HepG2 (cell line): ENCODE measurements around the gene MEIOB. TPM values are rescaled to one million over a fixed set of nuclear protein-coding genes. Genes with fewer than 3 reads are reported as not detected.

Source experiments
- BCL6 ChIP-seq: IDR thresholded peaks from 2 replicates; pipeline ENCODE4 v1.6.1; 2016; ENCODE audit warnings: missing genetic modification reagents, missing compliant biosample characterization
- GATAD2A ChIP-seq: IDR thresholded peaks from 2 replicates; pipeline ENCODE4 v1.6.1; 2016
- GPN1 ChIP-seq: sonication (generic); formaldehyde crosslinking; IDR thresholded peaks from 2 replicates; pipeline ENCODE4 v1.5.1; 2020; ENCODE audit warnings: missing genetic modification reagents, borderline replicate concordance
- HMGA1 ChIP-seq: sonication (generic); formaldehyde crosslinking; conservative IDR thresholded peaks from 2 replicates; pipeline ENCODE4 v1.4.0; 2020; ENCODE audit warnings: missing genetic modification reagents
- KDM2A ChIP-seq: sonication (generic); formaldehyde crosslinking; IDR thresholded peaks from 2 replicates; pipeline ENCODE4 v1.4.0; 2020; ENCODE audit warnings: low read depth, missing genetic modification reagents, borderline replicate concordance
- PAXIP1 ChIP-seq: sonication (generic); formaldehyde crosslinking; conservative IDR thresholded peaks from 2 replicates; pipeline ENCODE4 v1.4.0; 2020; ENCODE audit warnings: mild to moderate bottlenecking, missing genetic modification reagents, moderate library complexity
- PCBP1 ChIP-seq: fragments of 200-400 bp; formaldehyde crosslinking; IDR thresholded peaks from 2 replicates; pipeline ENCODE4 v1.6.1; 2017; ENCODE audit warnings: mild to moderate bottlenecking, low read depth, low read length, borderline replicate concordance
- POLR2G ChIP-seq: fragments of 200-400 bp; formaldehyde crosslinking; IDR thresholded peaks from 2 replicates; pipeline ENCODE4 v1.6.1; 2018; ENCODE audit warnings: mild to moderate bottlenecking, low read depth, low read length, moderate library complexity
- SKI ChIP-seq: fragments of 450-650 bp; IDR thresholded peaks from one replicate; pipeline ENCODE4 v1.6.1; 2018; ENCODE audit warnings: mild to moderate bottlenecking; ENCODE audit not compliant: partially characterized antibody
- TBP ChIP-seq: sonication (generic); formaldehyde crosslinking; IDR thresholded peaks from 2 replicates; pipeline ENCODE4 v1.5.0; 2020; ENCODE audit warnings: missing genetic modification reagents
- ZBTB4 ChIP-seq: sonication (generic); formaldehyde crosslinking; IDR thresholded peaks from 2 replicates; pipeline ENCODE4 v1.4.0; 2020; ENCODE audit warnings: missing genetic modification reagents, mild to moderate bottlenecking, borderline replicate concordance
- ZBTB42 ChIP-seq: sonication (generic); formaldehyde crosslinking; IDR thresholded peaks from 2 replicates; pipeline ENCODE4 v1.5.0; 2020; ENCODE audit warnings: mild to moderate bottlenecking, missing genetic modification reagents
- ZBTB7A ChIP-seq: sonication (generic); formaldehyde crosslinking; IDR thresholded peaks from 2 replicates; pipeline ENCODE4 v1.8.0; 2022; ENCODE audit warnings: mild to moderate bottlenecking, missing genetic modification reagents
- ZNF276 ChIP-seq: sonication (generic); formaldehyde crosslinking; IDR thresholded peaks from 2 replicates; pipeline ENCODE4 v1.4.0; 2020; ENCODE audit warnings: mild to moderate bottlenecking, low read depth, missing genetic modification reagents
- ZNF549 ChIP-seq: sonication (generic); formaldehyde crosslinking; IDR thresholded peaks from 2 replicates; pipeline ENCODE4 v1.5.0; 2020; ENCODE audit warnings: missing genetic modification reagents
- ZNF678 ChIP-seq: sonication (generic); formaldehyde crosslinking; IDR thresholded peaks from 2 replicates; pipeline ENCODE4 v1.4.0; 2020; ENCODE audit warnings: mild to moderate bottlenecking, missing genetic modification reagents
- polyA plus RNA-seq, 8 experiments: library from polyadenylated mRNA; depleted of rRNA in 3 of 8; stranded (reverse) in 7 of 8; unstranded in 1 of 8; fragments of >200 nt; fragmentation: Illumina TruSeq in 4 of 8; extraction: Trizol in 4 of 8; gene quantifications; 2 replicates each; pipeline versions ENCODE4 v1.2.1 to v1.2.3, GENCODE V29; 2011 to 2016; ENCODE audit warnings: low read depth in 4 of 8, missing spikeins in 1 of 8, mixed read lengths in 1 of 8; ENCODE audit not compliant: insufficient read depth in 1 of 8
- total RNA-seq, 5 experiments: library from RNA; depleted of rRNA; stranded (reverse); fragments of >200 nt; fragmentation: Illumina TruSeq; extraction: Trizol; gene quantifications; 2 replicates each; pipeline ENCODE4 v1.2.3, GENCODE V29; 2016; ENCODE audit warnings: low read depth in 1 of 5
- TF ChIP-seq, protein P1 (sequence below): sonication (generic); formaldehyde crosslinking; IDR thresholded peaks from 2 replicates; pipeline ENCODE4 v1.4.0; 2020; ENCODE audit warnings: missing genetic modification reagents
- TF ChIP-seq, protein P2 (sequence below): sonication (generic); formaldehyde crosslinking; IDR thresholded peaks from 2 replicates; pipeline ENCODE4 v1.4.0; 2020; ENCODE audit warnings: missing genetic modification reagents; ENCODE audit errors: not compliant biosample characterization

The MEIOB gene
- total and polyA plus RNA-seq, 2 of the 13 experiments (the other 11 are each of a cell fraction or from before 2014, with no cell fraction given): 0.17 TPM; not detected in 1

- TF ChIP-seq, protein P1, sequence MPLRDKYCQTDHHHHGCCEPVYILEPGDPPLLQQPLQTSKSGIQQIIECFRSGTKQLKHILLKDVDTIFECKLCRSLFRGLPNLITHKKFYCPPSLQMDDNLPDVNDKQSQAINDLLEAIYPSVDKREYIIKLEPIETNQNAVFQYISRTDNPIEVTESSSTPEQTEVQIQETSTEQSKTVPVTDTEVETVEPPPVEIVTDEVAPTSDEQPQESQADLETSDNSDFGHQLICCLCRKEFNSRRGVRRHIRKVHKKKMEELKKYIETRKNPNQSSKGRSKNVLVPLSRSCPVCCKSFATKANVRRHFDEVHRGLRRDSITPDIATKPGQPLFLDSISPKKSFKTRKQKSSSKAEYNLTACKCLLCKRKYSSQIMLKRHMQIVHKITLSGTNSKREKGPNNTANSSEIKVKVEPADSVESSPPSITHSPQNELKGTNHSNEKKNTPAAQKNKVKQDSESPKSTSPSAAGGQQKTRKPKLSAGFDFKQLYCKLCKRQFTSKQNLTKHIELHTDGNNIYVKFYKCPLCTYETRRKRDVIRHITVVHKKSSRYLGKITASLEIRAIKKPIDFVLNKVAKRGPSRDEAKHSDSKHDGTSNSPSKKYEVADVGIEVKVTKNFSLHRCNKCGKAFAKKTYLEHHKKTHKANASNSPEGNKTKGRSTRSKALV: no peak
- no peak for TF ChIP-seq HMGA1 (CRISPR knock-in tag)
- TF ChIP-seq ZBTB7A (CRISPR knock-in tag): no peak
- TF ChIP-seq GATAD2A (CRISPR knock-in tag): peak; percentile 88
- peak; percentile 78 for TF ChIP-seq POLR2G
- no peak for TF ChIP-seq ZBTB42 (CRISPR knock-in tag)
- no peak for TF ChIP-seq SKI
- no peak for TF ChIP-seq ZNF678
- TF ChIP-seq GPN1 (CRISPR knock-in tag): no peak
- TF ChIP-seq, protein P2, sequence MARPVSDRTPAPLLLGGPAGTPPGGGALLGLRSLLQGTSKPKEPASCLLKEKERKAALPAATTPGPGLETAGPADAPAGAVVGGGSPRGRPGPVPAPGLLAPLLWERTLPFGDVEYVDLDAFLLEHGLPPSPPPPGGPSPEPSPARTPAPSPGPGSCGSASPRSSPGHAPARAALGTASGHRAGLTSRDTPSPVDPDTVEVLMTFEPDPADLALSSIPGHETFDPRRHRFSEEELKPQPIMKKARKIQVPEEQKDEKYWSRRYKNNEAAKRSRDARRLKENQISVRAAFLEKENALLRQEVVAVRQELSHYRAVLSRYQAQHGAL (CRISPR knock-in tag): no peak
- TF ChIP-seq BCL6: peak; percentile 41; the same call in 1 of the 2 replicates
- TF ChIP-seq TBP (CRISPR knock-in tag): no peak
- TF ChIP-seq ZNF549 (CRISPR knock-in tag): no peak
- no peak for TF ChIP-seq ZNF276 (CRISPR knock-in tag)
- TF ChIP-seq ZBTB4 (CRISPR knock-in tag): no peak
- peak; percentile 96 for TF ChIP-seq PAXIP1 (CRISPR knock-in tag)
- TF ChIP-seq KDM2A (CRISPR knock-in tag): peak; percentile 47; the same call in 1 of the 2 replicates
- TF ChIP-seq PCBP1: no peak
Measured at GRCh38 chr16:1828645-1829410, 43.1 kb downstream of the MEIOB start (continued).
